PFSK-1 (cell line): ENCODE results near the gene MAST4.

ENCODE experiments used
- POLR2AphosphoS5 ChIP-seq: IDR thresholded peaks from 2 replicates; pipeline ENCODE4 v1.6.1; 2012; ENCODE audit warnings: low read depth, mild to moderate bottlenecking, control low read depth, low read length, moderate library complexity
- REST ChIP-seq, 2 experiments: IDR thresholded peaks; 2 replicates each; pipeline versions ENCODE4 v1.6.1 to v1.8.0; 2011 to 2012; ENCODE audit warnings: low read depth in 2 of 2, low read length in 2 of 2, control low read depth in 1 of 2, inconsistent platforms in 1 of 2, mild to moderate bottlenecking in 1 of 2, moderate library complexity in 1 of 2; ENCODE audit not compliant: insufficient read depth in 1 of 2
- SIN3A ChIP-seq: IDR thresholded peaks from 2 replicates; pipeline ENCODE4 v1.6.1; 2012; ENCODE audit warnings: mild to moderate bottlenecking, low read length, moderate library complexity, borderline replicate concordance; ENCODE audit not compliant: insufficient read depth

GRCh38 chr5:66886941-66887340 lies 290.7 kb downstream of the MAST4 start:
- TF ChIP-seq REST (IDR thresholded peaks at IDR 0.05; ENCODE audit: insufficient read depth in 1 of 2, low read depth in 2 of 2, low read length in 2 of 2) (no peak), SIN3A (no peak), POLR2AphosphoS5 (no peak)
